Stimulated activated CD4-positive, alpha-beta T cell treated with anti-CD3 and anti-CD28 coated beads, Interleukin-4, amount 100 ng/mL, for 1 hour (primary cell): ENCODE data around the gene PEMT.
A peak's percentile ranks its signal among the peaks of the same experiment; 100 is the strongest.
"Not testable (repeated sequence)": the region's sequence is repeated elsewhere in the genome, so short reads cannot be mapped to it uniquely, and the experiment has no call there.

Source experiments
- DNase-seq: peaks from one replicate; pipeline ENCODE4 v3.0.0-alpha.2; 2020

PEMT gene

GRCh38 chr17:17498606-17499301 lies 92.8 kb downstream of the PEMT start:
- DNase-seq = no peak

GRCh38 chr17:17497845-17498520 lies 93.5 kb downstream of the PEMT start:
- no peak for DNase-seq

- DNase-seq = no peak
Observed at GRCh38 chr17:17497065-17497844, 94.3 kb downstream of the PEMT start.

DNA sequence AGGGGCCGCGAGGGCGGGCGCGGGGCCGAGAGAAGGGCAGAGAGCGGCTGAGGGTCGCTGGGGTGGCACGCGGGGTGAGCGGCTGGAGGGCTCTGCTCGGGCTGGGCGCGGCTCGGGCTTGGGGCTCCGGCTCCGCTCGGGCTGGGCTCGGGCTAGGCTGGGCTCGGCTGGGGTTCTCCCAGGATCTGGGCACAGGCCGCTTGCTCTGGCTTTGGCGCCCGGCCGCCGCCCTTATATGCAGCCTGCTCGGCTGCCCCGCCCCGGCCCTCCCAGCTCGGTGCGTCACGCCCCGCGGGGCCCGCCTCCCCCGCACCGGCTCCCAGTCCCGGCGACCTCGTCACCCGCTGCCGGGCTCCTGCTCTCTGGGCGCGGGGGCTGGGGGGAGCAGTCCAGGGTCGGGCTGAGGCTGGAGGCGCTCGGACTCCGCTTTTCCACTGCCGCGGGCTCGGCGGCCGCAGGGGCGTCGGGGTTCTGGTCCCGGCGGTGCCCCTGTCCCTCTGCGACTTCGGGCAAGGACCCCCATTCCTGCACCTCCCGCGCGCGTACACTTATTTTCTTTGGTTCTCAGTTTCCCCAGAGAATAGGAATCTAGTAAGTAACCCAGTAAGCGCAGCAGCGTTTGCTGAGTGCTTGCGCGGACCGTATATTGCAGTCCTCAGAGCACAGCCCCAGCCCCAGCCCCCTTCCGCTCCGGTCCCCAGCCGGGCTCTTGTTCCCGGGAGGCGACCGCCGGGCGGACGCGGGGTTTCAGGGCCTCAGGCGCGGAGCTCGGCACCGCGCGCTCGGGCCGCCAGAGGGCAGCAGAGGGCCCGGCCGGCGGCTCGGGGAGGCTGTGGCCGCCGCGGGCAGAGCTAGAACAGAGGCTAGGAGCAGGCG lies 95.1 kb downstream of the PEMT start, which contains the start of gene RASD1:
TSS of gene RASD1 (minus strand) at position 207 of the 876 bp plus-strand sequence. CDS start 214 bp downstream, outside the sequence.
- DNase-seq = peak; percentile 79

- DNase-seq = peak; percentile 15
Observed at GRCh38 chr17:17495536-17496188, 95.8 kb downstream of the PEMT start.

DNA sequence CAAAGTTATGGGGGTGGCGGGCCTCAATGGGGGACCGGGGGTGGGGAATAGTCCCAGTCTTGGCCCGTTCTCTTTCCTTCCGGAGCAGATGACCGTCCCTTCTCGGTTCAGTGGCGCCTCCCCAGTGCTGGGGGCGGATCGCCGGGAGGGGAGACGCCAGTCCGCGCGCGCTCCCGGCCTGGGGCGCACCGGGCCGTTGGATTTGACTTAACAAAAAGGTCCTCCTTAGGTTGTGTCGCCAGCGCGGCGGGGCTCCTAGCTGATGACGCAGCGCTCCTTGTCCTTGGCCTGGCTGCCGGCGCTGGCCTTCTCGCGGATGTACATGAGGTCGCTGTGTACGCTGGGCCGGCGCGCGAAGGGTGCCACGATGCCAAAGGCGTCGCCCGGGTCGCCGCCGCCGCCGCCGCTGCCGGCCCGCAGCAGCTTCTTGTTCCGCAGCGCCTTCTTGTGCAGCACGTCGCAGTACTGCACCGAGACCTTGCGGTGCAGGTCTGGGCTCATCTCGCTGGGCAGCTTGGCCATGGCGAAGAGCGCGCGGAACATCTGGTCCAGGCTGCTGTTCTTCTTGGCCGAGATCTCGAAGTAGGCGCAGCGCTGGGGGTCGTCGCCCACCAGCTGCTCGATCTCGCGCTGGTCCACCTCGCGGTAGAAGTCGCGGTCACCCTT lies 96.5 kb downstream of the PEMT start:
- DNase-seq = peak; percentile 24

DNA sequence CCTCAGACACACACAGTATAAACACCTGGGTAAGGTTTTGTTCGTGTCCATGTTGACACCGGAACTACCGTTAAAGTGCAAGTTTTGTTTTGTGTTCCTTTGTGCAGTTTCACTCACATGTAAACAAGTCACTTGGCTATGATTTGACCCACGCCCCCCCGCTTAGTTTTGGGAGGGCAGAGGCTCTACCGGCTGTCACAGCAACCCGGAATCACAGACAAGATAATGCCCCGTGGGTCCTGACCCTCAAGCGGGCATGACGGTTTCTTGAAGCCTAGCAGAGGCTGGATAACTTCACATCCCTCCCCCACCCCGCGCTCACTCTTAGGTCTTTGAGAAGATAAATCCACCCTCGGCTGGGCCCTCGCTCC lies 97.0 kb downstream of the PEMT start:
- no peak for DNase-seq

DNA sequence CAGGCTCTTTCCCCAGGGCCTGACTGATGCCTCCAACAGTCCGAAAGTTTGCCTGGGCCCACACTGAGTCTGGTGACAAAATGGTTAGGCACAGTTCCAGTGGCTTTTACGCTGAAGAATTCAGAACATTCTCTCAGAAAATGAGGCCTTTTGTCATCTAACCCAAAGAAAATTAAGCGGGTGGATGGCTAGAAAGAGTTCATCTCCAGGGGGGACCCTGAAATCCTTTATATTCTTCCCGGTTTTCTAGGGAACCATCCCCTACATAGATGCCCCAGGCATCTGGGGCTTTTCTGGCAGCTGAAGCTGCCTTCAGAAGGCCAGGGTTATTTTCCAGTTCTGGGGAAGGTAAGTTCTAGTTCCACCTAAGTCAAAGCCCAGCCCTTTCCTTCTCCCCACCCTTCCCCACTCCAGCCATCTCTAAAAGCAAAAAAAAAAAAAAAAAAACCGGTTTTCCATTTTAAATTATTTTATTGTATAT lies 97.5 kb downstream of the PEMT start:
- no peak for DNase-seq

- DNase-seq = no peak
Observed at GRCh38 chr17:17493249-17493985, 98.1 kb downstream of the PEMT start.

GRCh38 chr17:17492571-17492970 lies 98.9 kb downstream of the PEMT start:
- DNase-seq = no peak

- DNase-seq = no peak
Observed at GRCh38 chr17:17492085-17492484, 99.4 kb downstream of the PEMT start.

GRCh38 chr17:17491546-17491988 lies 99.9 kb downstream of the PEMT start:
- no peak for DNase-seq

- no peak for DNase-seq
Observed at GRCh38 chr17:17491031-17491471, 100.5 kb downstream of the PEMT start.

DNA sequence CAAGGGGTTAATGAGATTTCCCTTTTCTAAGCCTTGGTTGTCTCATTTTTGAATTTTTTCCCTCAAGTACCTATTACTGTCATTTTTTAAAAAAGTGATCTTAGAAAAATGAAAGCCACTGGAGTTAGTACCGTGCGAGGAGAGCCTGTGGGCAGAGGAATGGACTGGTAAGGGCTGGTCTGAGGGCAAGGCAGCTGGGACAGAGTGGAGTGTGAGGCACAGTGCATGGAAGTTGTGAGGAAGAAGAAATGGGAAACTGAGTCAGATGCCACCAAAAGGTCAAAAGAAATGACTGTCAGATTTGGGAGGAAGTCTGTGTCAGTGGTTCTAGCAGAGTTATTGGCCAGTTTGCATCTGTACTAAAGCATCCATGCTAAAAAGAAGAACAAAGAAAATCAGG lies 103.5 kb downstream of the PEMT start:
- no peak for DNase-seq

DNA sequence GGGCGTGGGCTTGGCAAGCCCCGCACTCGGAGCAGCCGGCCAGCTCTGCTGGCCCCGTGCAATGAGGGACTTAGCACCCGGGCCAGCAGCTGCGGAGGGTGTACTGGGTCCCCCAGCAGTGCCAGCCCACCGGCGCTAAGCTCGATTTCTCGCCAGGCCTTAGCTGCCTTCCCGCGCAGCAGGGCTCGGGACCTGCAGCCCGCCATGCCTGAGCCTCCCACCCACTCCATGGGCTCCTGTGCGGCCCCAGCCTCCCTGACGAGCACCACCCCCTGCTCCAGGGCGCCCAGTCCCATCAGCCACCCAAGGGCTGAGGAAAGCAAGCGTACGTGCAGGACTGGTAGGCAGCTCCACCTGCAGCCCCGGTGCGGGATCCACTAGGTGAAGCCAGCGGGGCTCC lies 105.1 kb downstream of the PEMT start:
- not testable (repeated sequence) for DNase-seq

DNA sequence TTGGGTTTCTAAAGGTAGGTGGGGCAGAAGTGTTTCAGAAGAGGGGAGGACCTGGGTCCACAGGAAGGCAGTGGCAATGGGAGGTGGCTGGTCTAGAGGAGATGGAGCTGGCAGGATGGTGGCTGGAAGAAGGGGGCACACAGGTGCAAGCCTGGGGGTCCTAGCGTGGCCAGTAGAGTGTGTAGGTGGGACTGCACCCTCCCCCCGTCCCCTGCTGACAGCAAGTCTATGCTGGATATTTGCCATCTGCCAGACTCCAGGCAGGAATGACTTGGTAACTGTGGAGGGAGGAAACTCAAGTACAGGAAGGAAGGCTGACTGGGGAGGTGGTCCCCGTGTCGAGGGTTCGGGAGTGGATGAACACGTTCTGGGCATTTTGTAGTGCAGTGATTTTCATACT lies 106.1 kb downstream of the PEMT start:
- no peak for DNase-seq

- peak; percentile 19 for DNase-seq
Observed at GRCh38 chr17:17484451-17484899, 107.0 kb downstream of the PEMT start.

GRCh38 chr17:17481860-17482259 lies 109.6 kb downstream of the PEMT start:
- no peak for DNase-seq

- DNase-seq = no peak
Observed at GRCh38 chr17:17480593-17481148, 110.8 kb downstream of the PEMT start.

- no peak for DNase-seq
Observed at GRCh38 chr17:17479209-17479608, 112.3 kb downstream of the PEMT start.
